ENCODE data around the gene NHSL1.

The NHSL1 gene

GRCh38 chr6:138393871-138394783, 105.2 kb downstream of the NHSL1 start:
- Histone ChIP-seq H3K9ac (ENCODE audit: low read length) (no peak overlapping the region), H3K4me3 (ENCODE audit: low read length) (no peak overlapping the region), H3K27me3 (replicated peaks; ENCODE audit: control insufficient read depth, insufficient read depth, low read length) (no peaks in the 10 kb centered on the region), H3K4me1 (ENCODE audit: control insufficient read depth, insufficient read depth, low read length) (no peaks in the 10 kb centered on the region), H3K36me3 (ENCODE audit: control insufficient read depth, insufficient read depth, low read length, severe bottlenecking) (no peaks in the 10 kb centered on the region), H3K9me3 (ENCODE audit: control insufficient read depth, low read length) (no peaks in the 10 kb centered on the region)
- DNase-seq (ENCODE audit: low read depth) = no peak

DNA sequence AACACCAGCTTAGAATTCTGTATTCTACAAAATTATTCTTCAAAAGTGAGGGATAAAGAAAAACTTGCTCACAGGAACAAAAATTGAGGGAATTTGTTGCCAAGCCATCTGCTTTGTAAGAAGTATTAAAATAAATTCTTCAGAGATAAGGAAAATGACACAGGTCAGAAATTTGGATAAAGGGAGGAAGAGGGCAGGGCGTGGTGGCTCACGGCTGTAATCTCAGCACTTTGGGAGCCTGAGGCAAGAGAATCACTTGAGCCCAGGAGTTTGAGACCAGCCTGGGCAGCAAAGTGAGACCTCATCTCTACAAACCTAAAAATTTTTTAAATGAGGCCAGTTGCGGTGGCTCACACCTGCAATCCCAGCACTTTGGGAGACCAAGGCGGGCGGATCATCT, 109.7 kb downstream of the NHSL1 start:
- no peak overlapping the region for H3K9ac ChIP-seq (ENCODE audit: low read length)
- H3K27me3 ChIP-seq (replicated peaks; ENCODE audit: control insufficient read depth, insufficient read depth, low read length) = no peaks in the 10 kb centered on the region
- no peak overlapping the region for H3K4me3 ChIP-seq (ENCODE audit: low read length)
- no peaks in the 10 kb centered on the region for H3K36me3 ChIP-seq (ENCODE audit: control insufficient read depth, insufficient read depth, low read length, severe bottlenecking)
- DNase-seq (ENCODE audit: low read depth) = no peak
- no peaks in the 10 kb centered on the region for H3K9me3 ChIP-seq (ENCODE audit: control insufficient read depth, low read length)
- no peaks in the 10 kb centered on the region for H3K4me1 ChIP-seq (ENCODE audit: control insufficient read depth, insufficient read depth, low read length)

GRCh38 chr6:138387577-138388368, 111.5 kb downstream of the NHSL1 start:
- DNase-seq (ENCODE audit: low read depth) = no peak

DNA sequence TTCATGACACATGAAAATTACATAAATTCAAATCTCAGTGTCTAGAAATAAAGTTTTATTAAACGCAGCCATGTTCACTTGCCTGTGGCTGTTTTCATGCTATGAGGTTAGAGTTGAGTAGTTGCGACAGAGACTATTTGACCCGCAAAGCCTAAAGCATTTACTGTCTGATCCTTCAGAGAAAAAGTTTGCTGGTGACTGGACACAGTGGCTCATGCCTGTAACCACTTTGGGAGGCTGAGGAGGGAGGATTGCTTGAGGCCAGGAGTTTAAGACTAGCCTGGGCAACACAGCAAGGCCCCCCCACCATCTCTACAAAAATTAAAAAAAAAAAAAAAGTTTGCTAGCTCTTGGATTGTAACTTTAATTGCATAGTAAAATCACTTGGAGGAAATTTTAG, 112.4 kb downstream of the NHSL1 start:
- DNase-seq (ENCODE audit: low read depth) = no peak
- no peaks in the 10 kb centered on the region for H3K36me3 ChIP-seq (ENCODE audit: control insufficient read depth, insufficient read depth, low read length, severe bottlenecking)
- no peaks in the 10 kb centered on the region for H3K9me3 ChIP-seq (ENCODE audit: control insufficient read depth, low read length)
- no peak overlapping the region for H3K9ac ChIP-seq (ENCODE audit: low read length)
- no peaks in the 10 kb centered on the region for H3K4me1 ChIP-seq (ENCODE audit: control insufficient read depth, insufficient read depth, low read length)
- H3K4me3 ChIP-seq (ENCODE audit: low read length) = no peak overlapping the region
- H3K27me3 ChIP-seq (replicated peaks; ENCODE audit: control insufficient read depth, insufficient read depth, low read length) = no peaks in the 10 kb centered on the region

More at GRCh38 chr6:138387577-138388368, 111.5 kb downstream of the NHSL1 start:
- Histone ChIP-seq H3K9me3 (ENCODE audit: control insufficient read depth, low read length) (no peaks in the 10 kb centered on the region), H3K4me1 (ENCODE audit: control insufficient read depth, insufficient read depth, low read length) (no peaks in the 10 kb centered on the region), H3K4me3 (ENCODE audit: low read length) (no peak overlapping the region), H3K36me3 (ENCODE audit: control insufficient read depth, insufficient read depth, low read length, severe bottlenecking) (no peaks in the 10 kb centered on the region), H3K27me3 (replicated peaks; ENCODE audit: control insufficient read depth, insufficient read depth, low read length) (no peaks in the 10 kb centered on the region), H3K9ac (ENCODE audit: low read length) (no peak overlapping the region)

DNA sequence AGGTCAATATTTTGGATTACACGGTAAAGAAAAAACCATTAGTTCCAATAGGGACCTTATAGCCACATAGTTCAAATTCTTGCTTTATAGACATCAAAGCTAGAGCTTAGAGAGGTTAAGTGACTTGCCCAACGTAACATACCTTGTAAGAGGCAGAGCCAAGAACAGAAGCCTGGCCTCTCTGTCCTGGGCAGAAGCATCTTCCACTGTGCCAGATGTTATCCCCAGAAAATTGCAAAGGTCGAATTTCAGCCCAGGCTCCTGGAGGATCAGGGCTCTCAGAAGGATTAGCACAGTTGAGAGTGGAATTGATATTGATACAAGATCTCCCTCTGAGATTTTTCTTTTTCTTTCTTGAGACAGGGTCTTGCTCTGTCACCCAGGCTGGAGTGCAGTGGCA, 115.5 kb downstream of the NHSL1 start:
- no peaks in the 10 kb centered on the region for H3K9me3 ChIP-seq (ENCODE audit: control insufficient read depth, low read length)
- no peak overlapping the region for H3K9ac ChIP-seq (ENCODE audit: low read length)
- H3K36me3 ChIP-seq (ENCODE audit: control insufficient read depth, insufficient read depth, low read length, severe bottlenecking) = no peaks in the 10 kb centered on the region
- no peaks in the 10 kb centered on the region for H3K27me3 ChIP-seq (replicated peaks; ENCODE audit: control insufficient read depth, insufficient read depth, low read length)
- no peaks in the 10 kb centered on the region for H3K4me1 ChIP-seq (ENCODE audit: control insufficient read depth, insufficient read depth, low read length)
- no peak for DNase-seq (ENCODE audit: low read depth)
- H3K4me3 ChIP-seq (ENCODE audit: low read length) = no peak overlapping the region

GRCh38 chr6:138382498-138383265, 116.6 kb downstream of the NHSL1 start:
- Histone ChIP-seq H3K9me3 (ENCODE audit: control insufficient read depth, low read length) (no peaks in the 10 kb centered on the region), H3K9ac (ENCODE audit: low read length) (no peak overlapping the region), H3K4me1 (ENCODE audit: control insufficient read depth, insufficient read depth, low read length) (no peaks in the 10 kb centered on the region), H3K27me3 (replicated peaks; ENCODE audit: control insufficient read depth, insufficient read depth, low read length) (no peaks in the 10 kb centered on the region), H3K4me3 (ENCODE audit: low read length) (no peak overlapping the region), H3K36me3 (ENCODE audit: control insufficient read depth, insufficient read depth, low read length, severe bottlenecking) (no peaks in the 10 kb centered on the region)
- no peak for DNase-seq (ENCODE audit: low read depth)

- no peak overlapping the region for H3K4me3 ChIP-seq (ENCODE audit: low read length)
- H3K9ac ChIP-seq (ENCODE audit: low read length) = no peak overlapping the region
- H3K36me3 ChIP-seq (ENCODE audit: control insufficient read depth, insufficient read depth, low read length, severe bottlenecking) = no peaks in the 10 kb centered on the region
- no peaks in the 10 kb centered on the region for H3K4me1 ChIP-seq (ENCODE audit: control insufficient read depth, insufficient read depth, low read length)
- DNase-seq (ENCODE audit: low read depth) = no peak
- H3K27me3 ChIP-seq (replicated peaks; ENCODE audit: control insufficient read depth, insufficient read depth, low read length) = no peaks in the 10 kb centered on the region
- H3K9me3 ChIP-seq (ENCODE audit: control insufficient read depth, low read length) = no peaks in the 10 kb centered on the region
Observed at GRCh38 chr6:138378463-138378862, 120.8 kb downstream of the NHSL1 start.

DNA sequence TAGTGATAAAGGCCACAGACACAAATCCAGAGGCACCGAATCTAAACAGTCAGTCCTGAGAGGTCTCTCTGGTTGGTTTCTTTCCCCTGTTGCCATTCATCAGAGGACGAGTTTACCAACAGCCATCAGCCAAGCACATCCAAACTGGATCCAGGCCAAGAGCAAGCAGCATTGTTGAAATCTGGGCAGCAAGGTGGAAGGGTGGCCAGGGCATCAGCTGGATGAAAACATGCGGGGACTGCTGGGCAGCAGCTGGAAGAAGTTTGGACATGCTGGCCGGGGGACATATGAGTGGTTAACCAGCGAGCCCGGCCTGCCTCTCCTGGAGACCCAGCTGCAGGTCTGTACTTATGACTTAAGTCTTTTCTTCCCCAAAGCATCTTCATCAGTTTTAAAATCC, 121.5 kb downstream of the NHSL1 start, which contains the start of gene SMIM28:
TSS of gene SMIM28 (plus strand) at position 62 of the 400 bp plus-strand sequence. CDS start at position 230, 168 bp downstream.
- H3K36me3 ChIP-seq (ENCODE audit: control insufficient read depth, insufficient read depth, low read length, severe bottlenecking) = no peaks in the 10 kb centered on the region
- no peak within 1 kb of the TSS for H3K9ac ChIP-seq (ENCODE audit: low read length)
- no peak for DNase-seq (ENCODE audit: low read depth)
- no peaks in the 10 kb centered on the region for H3K9me3 ChIP-seq (ENCODE audit: control insufficient read depth, low read length)
- no peaks in the 10 kb centered on the region for H3K27me3 ChIP-seq (replicated peaks; ENCODE audit: control insufficient read depth, insufficient read depth, low read length)
- H3K4me3 ChIP-seq (ENCODE audit: low read length) = no peak within 1 kb of the TSS
- no peaks in the 10 kb centered on the region for H3K4me1 ChIP-seq (ENCODE audit: control insufficient read depth, insufficient read depth, low read length)

GRCh38 chr6:138377042-138377441, 122.3 kb downstream of the NHSL1 start:
- Histone ChIP-seq H3K4me3 (ENCODE audit: low read length) (no peak overlapping the region), H3K4me1 (ENCODE audit: control insufficient read depth, insufficient read depth, low read length) (no peaks in the 10 kb centered on the region), H3K9me3 (ENCODE audit: control insufficient read depth, low read length) (no peaks in the 10 kb centered on the region), H3K36me3 (ENCODE audit: control insufficient read depth, insufficient read depth, low read length, severe bottlenecking) (no peaks in the 10 kb centered on the region), H3K27me3 (replicated peaks; ENCODE audit: control insufficient read depth, insufficient read depth, low read length) (no peaks in the 10 kb centered on the region), H3K9ac (ENCODE audit: low read length) (no peak overlapping the region)
- no peak for DNase-seq (ENCODE audit: low read depth)

DNA sequence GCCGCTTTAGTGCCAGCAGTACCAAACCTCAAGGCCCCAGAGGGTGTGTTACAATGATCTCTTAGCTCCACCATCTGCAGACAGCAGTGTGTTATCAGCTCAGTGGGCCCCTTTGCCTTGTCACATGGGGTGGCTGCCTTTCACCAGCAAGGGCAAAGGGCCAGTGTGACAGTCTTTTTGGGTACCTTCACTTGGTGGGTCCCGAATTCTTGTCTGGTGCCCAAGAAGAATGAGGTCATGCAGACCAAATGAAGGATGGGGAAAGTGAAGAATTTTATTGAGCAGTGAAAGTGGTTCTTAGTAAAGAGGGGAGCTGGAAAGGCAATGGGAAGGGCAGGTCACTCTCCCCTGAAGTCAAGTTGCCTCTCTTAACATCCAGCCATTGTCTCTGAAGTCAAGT, 124.5 kb downstream of the NHSL1 start:
- no peak overlapping the region for H3K4me3 ChIP-seq (ENCODE audit: low read length)
- no peaks in the 10 kb centered on the region for H3K9me3 ChIP-seq (ENCODE audit: control insufficient read depth, low read length)
- H3K9ac ChIP-seq (ENCODE audit: low read length) = no peak overlapping the region
- no peaks in the 10 kb centered on the region for H3K4me1 ChIP-seq (ENCODE audit: control insufficient read depth, insufficient read depth, low read length)
- DNase-seq (ENCODE audit: low read depth) = no peak
- H3K27me3 ChIP-seq (replicated peaks; ENCODE audit: control insufficient read depth, insufficient read depth, low read length) = no peaks in the 10 kb centered on the region
- no peaks in the 10 kb centered on the region for H3K36me3 ChIP-seq (ENCODE audit: control insufficient read depth, insufficient read depth, low read length, severe bottlenecking)

- Histone ChIP-seq H3K9ac (ENCODE audit: low read length) (no peak overlapping the region), H3K27me3 (replicated peaks; ENCODE audit: control insufficient read depth, insufficient read depth, low read length) (no peaks in the 10 kb centered on the region), H3K9me3 (ENCODE audit: control insufficient read depth, low read length) (no peaks in the 10 kb centered on the region), H3K4me1 (ENCODE audit: control insufficient read depth, insufficient read depth, low read length) (no peaks in the 10 kb centered on the region), H3K36me3 (ENCODE audit: control insufficient read depth, insufficient read depth, low read length, severe bottlenecking) (no peaks in the 10 kb centered on the region), H3K4me3 (ENCODE audit: low read length) (no peak overlapping the region)
- no peak for DNase-seq (ENCODE audit: low read depth)
Observed at GRCh38 chr6:138374230-138374629, 125.1 kb downstream of the NHSL1 start.

Data from adipocyte (in vitro differentiated cells).